ENCODE data around the gene ETFA.

ETFA gene

DNA sequence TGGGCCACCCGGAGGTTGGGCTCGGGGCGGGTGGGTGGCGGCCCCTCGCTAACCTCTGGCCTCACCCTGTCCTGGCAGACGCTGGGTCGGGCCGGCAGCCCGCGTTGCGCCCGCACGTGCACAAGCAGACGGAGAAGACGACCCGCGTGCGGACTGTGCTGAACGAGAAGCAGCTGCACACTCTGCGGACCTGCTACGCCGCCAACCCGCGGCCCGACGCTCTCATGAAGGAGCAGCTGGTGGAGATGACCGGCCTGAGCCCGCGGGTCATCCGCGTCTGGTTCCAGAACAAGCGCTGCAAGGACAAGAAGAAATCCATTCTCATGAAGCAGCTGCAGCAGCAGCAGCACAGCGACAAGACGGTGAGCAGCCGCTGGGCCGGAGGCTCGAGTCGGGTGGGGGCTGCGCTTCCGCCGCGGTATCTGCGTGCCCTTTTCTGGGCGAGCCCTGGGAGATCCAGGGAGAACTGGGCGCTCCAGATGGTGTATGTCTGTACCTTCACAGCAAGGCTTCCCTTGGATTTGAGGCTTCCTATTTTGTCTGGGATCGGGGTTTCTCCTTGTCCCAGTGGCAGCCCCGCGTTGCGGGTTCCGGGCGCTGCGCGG lies 29.0 kb upstream of the ETFA start:
- no peak for DNase-seq (ENCODE audit: low spot score)

DNA sequence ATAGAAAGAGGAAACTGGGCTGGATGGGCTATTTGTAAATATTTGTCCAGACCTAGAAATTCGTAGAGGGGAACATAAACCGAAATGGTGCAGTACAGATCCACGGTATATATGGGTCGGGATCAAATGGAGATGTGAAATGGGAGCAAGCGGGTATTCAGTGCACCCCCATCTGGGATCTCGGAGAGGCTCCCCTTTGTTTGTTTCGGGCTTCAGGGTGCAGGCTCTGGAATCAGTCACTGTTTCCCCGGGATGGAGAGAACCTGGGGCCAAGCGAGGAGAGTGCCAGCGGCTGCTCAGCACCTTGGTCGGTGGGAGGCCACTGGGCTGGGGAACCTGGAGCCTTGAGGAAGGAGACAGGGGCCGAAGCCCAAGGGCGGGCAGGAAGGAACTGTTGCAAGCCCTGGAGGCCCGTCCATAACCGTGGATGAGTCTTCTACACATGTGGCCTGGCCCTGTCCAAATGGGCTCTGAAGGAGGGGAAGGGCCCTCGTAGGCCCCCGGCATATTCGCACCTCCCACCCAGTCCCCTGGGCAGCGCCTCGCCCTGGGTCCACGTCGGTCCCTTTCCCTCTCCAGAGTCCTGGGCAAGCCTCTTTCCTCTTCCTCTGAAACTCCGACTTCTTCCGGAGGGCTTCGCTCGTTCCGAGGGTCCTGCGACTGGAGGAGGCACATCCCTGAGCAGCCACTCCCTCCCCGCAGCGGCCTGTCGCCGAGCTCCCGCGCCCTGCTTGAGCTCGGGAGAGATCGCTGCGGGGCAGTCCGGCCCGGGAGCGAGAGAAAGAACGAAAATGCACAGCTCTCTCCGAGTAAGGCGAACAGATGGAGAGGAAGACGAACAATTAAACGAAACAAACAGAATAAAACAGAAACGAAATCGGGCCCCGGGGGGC lies 28.3 kb upstream of the ETFA start:
- no peak for DNase-seq (ENCODE audit: low spot score)

DNA sequence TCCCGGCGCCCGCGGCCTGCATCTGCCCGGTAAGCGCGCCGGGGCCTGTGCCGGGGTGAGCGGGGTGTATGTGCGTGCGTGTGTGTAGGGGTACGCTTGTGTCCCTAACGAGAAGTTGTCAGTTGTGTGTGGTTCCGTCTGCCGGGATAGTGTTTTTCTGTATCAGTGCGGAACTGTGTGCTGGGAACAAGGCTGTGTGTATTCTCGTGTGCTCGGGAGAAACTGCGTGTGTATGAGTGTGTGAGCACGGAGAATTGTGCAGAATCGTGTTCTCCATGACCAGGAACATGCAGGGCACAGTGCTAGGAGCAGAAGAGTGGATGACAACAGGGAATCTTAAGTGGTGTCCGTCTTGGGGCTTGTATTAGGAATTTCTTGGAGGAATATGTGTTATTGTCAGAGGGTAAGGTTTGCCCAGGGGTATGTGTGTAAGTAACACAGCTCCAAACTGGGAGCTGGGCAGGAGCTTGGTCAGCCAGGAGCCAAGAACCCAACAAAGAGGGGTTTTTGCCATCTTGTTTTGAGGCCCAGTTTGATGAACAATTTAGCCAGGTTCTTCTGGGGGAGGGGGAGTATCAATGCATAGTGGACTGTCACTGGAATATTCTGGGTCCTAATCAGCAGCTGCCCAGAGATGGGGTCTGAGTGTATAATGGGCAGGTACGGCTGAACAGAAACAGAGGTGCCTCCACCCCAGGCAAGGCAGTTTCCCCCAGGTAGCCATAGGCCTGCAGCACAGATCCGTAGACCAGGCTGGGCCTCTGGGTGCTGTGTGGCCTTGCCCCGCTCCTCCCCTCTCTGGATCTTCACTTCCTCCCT lies 27.4 kb upstream of the ETFA start:
- DNase-seq (ENCODE audit: low spot score) = no peak

DNA sequence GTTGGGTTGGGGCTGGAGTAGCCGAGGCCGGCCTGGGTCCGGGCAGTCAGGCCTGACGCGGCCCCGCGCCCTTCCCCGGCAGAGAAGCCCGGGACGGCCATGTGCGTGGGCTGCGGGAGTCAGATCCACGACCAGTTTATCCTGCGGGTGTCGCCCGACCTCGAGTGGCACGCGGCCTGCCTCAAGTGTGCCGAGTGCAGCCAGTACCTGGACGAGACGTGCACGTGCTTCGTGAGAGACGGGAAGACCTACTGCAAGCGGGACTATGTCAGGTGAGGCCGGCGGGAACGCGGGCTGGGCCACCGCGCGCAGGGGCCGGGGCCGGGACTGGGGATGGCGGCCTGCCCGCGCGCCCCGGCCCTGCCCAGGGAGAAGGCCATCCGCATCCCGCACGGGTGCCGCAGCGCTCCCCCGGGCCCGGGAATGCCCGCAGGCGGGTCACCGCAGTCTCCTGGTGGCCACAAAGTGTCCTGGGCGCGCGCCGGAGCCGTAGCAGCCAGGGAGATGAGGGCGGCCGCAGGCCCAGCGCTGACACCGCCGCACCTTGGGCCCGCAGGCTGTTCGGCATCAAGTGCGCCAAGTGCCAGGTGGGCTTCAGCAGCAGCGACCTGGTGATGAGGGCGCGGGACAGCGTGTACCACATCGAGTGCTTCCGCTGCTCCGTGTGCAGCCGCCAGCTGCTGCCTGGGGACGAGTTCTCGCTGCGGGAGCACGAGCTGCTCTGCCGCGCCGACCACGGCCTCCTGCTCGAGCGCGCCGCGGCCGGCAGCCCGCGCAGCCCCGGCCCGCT lies 26.6 kb upstream of the ETFA start:
- no peak for DNase-seq (ENCODE audit: low spot score)

DNA sequence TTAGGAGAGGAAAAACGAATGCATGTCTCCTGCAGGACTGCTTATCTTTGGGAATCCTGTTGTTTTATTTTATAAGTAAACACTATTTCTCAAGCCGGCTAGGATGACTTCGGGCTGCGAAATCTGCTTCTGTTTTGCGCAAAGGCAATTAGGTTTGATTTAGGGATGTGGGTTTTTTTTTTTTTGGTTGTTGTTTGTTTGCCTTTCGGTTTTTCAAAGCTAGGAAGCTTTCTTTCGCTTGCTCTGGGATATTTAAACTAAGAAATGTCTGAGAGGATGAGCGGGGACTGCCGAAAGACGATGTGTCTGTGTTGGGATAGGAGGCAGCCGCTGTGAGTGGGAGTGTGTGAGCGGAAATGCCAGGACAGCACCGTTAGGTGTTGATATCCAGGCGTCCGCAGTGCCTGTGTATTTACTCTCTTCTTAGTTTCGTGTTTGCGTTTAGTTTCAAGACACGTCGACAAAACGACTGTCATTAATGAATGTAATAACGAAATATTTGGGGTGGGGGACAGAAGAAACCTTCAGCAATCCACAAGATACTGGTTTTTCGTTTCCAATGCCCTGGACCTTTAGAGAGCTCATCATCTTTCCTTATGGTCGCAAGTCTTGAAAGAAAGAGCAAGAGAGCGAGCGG lies 25.9 kb upstream of the ETFA start:
- DNase-seq (ENCODE audit: low spot score) = no peak

DNA sequence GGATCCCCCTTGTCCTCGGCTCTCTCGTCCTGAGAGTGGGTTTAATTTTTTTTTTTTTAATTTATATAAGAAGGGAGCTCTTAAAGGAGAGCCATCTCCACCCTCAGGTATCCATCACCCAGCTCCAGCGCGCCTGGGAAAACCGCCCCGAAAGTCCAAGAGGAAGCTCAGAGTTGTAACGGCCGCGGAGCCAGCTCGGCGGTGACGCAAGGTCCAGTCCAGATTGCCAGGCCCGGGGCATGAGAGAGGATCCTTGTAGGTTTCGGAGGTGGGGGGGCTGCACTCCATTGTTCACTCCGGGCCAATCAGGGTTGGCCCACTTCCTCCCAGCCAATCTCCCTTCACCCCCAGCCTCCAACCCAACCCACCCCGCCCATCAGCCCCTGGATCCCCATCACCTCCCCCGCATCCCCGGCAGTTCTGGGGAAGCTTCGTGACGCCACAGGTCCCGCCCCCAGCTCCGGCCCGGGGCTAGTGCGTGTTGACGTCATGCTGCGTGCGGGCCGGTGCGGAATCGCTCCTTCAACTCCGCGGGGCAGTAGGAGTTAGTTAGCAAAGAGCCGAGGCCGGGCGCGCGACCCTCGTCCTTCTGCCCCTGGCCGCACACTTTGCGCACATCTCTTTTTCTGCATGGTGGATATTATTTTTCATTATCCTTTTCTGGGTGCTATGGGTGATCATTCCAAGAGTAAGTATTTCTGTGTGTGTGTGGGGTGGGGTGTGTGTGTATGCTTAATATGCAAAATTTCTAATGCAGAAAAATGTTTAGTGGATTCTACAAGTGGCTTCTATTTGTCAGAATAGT lies 25.2 kb upstream of the ETFA start, which contains the start of gene ISL2:
Gene ISL2, plus strand, starts transcription at position 520 of the 805 bp plus-strand sequence. Its CDS starts 111 bp downstream, at position 631.
- DNase-seq (ENCODE audit: low spot score) = peak; percentile 75

DNA sequence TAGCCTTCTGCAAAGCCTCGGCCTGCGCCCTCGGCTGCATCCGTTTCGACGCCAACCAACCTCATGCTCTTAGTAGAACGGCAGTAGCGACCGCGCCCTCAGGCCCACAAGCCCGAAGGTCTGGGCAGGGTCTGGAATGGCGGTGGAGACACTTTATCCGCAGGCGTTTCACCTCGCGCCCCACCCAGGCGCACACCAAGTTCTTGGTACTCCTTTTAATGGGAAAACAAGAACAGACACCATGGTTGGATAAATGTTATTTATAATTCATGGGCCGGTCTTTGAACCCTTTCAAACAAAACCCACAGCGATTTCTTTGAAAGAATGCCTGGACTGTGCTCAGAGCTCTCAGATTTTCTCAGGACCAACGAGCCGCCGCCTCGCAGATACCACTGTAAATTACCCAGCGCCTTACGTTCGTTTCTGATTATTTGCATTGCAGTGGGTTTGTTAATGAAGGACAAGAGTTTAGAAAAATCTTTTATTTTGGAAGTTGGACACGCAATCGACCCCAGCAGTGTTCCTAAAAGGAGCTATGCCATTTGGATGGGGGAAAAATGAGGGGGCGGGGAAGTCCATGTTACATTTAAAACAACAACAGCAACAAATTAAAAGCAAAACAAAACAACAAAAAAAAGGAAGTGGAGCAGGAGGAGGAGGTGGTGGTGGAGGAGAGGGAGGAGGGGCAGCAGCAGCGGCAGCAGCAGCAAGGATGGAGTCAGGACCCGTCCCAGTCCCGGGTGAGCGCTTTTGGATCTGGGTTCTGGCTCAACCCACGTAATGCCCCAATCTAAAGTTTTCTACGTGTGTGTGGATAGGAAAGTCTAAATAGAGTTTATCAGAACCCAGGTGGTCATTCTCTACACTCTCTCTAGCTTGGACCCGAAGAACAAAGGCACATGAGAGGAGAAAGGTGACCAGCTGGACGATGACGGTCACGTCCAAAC lies 24.3 kb upstream of the ETFA start:
- DNase-seq (ENCODE audit: low spot score) = no peak

DNA sequence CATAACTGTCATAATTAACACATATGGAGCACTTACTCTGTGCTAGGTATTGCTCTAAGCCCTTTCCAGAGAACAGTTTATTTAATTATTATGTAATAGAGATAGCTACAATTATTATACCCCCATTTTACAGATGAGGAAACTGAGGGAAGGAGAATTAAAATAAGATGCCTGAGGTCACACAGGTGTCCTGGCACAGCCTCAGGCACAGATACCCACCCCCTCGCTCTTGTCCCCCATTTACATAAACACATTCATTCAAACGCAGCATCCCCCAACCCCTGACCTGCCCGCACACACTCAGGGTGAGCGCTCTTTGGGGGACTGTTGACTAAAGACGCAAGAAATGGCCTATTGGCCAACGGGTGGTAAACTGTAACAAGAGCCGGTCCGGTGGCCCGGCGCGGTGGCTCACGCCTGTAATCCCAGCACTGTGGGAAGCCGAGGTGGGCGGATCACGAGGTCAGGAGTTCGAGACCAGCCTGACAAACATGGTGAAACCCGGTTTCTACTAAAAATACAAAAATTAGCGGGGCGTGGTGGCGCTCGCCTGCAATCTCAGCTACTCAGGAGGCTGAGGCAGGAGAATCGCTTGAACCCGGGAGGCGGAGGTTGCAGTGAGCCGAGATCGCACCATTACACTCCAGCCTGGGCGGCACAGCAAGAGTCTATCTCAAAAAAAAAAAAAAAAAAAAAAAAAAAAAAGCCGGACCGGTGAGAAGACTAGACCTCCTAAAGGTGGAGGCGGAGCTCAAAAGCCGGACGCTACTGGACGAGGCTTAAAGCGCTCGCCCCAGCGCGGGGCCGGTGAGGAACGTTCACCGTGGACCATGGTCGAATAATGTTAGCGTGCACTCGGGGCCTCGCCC lies 23.4 kb upstream of the ETFA start:
- DNase-seq (ENCODE audit: low spot score) = no peak

DNA sequence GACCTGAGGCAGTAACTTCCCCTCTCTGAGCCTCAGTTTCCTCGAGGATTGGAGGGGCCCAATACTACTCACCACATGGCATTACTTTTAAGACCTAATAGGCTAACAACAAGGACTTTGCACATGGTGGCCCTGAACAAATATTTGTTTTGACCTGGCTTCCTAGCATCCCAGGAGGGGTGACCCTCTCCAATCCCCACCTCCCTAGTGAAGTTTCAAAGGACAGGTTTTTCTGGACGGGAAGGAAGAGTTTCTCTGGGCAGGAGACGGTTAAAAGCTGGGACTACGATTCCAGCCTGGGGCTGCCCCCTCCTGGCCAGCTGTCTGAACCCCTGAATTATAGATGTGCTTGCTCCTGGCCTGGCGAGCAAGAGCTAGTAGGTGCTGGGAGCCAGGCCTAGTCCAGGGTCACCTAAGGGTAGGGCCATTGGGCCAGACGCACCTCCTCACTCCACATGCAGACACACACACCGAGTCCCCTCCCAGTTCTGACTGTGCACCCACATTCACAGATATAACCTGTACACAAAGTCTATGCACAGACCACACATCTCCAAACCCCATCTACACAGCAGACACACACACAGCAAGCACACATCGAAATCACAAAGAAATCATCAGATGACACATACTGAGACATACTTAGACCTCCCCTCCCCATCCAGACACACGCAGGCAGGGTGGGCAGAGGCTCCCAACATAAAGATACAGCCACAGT lies 22.6 kb upstream of the ETFA start:
- no peak for DNase-seq (ENCODE audit: low spot score)

DNA sequence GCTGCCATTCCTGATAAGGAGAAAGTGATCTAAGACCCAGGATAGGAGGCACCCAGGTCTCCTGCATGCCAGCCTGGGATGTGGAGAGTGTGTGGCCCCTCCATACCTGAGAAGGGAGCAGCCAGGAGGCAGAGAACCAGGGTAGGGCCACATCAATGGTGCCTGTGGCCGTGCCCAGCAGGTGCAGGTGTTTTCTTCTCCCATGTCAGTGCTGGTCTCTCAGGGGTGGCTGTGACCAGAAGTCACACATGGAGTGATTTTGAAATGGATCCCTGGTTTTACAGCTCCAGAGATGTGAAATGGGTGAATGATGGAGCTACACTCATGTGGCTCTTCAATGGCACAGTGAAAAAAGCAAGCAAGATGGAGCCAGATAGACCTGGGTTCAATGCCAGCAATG lies 22.0 kb upstream of the ETFA start:
- no peak for DNase-seq (ENCODE audit: low spot score)

DNA sequence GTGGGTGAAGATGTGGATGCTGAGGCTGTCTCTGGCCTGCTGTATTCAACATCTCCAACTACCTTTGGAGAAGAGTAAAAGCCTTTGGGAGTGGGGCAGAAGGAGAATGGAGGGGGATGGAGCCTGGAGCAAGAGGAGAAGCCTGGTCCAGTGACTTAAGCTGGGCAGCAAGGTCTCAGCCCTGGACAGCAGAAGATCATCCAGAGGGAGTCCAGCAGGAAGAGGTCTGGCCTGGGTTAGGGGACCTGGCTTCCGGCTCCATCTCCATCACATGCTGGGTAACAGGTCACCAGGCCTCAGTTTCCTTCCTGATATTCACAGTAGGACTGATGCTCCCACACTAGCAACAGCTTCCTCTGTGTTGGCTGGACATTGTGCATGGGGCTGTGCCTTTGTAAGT lies 21.5 kb upstream of the ETFA start:
- DNase-seq (ENCODE audit: low spot score) = no peak

DNA sequence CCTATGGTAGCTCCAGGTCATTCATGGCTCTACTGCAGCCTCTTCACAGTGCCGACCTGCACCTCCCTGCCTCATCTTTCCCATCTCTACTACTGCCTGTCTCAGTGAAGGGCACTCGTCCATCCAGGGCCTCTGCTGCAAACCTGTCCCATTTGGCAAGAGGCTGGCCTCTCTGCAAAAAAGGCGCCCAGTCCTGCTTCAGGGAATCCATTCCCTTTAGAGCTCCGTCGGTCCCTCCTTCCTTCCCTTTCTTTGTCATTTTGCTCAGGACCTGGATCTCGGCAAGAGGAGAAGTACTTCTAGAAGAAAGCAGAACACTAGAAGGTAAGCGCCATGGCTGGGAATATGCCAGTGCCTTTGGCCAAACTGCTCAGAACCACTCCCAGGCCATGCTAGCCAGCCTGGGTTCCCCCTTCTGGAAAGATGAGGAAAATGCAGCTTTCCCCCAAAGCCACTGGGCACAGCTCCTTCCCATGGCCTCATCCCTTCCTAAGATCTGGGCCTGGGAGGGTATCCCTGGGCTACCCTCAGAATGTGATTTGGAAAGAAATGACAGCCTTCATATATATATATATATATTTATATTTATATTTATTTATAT lies 18.9 kb upstream of the ETFA start:
- no peak for DNase-seq (ENCODE audit: low spot score)

DNA sequence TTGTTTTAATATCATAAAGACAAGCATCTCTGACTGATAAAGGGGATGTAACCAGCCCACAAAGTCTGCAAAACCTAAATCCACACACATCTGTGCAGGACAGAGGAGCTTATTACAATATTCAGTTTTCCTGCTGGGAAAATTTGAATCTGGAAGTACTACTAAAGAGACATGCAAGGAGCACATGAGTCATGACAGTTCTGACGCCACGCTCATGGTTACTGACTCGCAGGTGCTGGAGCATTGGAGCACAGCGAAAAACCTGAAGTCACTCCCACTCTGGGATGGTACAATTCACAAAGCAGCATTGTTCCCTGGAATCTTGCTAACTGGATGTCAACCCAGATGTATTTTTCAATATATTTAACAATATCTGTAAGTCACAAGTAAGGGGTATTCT lies 17.7 kb upstream of the ETFA start:
- DNase-seq (ENCODE audit: low spot score) = no peak

DNA sequence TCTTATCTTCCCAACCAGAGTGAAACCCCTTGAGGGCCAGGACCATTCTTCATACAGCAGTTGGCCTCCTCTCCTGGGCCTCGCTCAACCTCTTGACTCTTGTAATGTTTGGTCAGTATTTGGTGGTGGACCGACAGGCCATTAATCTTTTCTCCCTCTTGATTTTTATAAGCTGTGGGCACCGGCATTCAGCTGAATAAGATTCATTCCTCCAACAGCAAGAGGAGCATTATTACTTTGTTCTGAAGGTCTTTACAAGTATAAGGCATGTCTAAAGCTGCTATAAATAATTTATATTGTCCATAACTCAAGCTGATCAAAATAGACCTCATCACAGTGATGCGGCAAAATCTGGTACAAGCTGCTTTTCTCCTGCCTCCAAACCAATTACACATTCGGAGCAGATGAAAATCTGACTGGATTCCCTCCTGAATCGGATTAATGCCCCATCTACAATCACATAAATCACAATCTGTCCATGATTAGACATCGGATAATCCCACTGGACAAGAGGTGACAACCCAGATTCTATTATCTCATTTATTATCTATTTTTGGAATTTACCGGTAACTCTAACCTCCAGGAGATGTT lies 16.9 kb upstream of the ETFA start:
- DNase-seq (ENCODE audit: low spot score) = no peak

DNA sequence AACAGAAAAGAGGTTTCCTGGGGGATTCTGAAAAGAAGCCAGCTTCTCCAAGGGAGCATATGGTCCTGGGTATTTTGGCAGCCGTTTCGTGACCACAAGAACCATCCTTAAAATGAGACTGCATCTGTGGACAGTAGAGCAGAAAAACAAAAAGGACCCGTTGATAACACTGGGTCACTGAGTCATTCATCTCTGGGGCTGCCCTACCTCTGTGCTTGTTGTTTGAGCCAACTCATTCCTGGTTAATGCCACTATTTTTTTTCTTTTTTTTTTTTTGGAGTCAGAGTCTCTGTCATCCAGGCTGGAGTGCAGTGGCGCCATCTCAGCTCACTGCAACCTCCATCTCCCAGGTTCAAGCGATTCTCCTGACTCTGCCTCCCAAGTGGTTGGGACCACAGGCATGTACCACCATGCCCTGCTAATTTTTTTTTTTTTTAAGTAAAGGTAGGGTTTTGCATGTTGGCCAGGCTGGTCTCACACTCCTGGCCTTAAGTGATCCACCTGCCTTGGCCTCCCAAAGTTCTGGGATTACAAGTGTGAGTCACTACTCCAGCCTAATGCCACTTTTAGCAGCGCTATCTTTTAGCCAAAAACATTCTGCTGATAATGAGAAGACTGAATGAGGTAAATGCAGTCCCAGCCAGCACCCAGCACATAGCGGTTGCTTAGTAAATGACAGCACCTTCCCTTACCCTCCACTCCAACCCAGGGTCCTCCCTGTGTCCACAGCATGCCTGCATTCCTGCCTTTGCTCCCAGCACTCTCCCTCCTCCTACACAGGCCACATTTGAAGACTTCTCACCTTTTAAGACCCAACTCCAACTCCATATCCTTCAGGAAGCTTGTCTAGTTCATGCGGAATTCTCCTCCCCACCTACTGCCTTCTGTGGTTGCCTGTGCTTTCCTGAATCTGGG lies 16.2 kb upstream of the ETFA start:
- DNase-seq (ENCODE audit: low spot score) = no peak

DNA sequence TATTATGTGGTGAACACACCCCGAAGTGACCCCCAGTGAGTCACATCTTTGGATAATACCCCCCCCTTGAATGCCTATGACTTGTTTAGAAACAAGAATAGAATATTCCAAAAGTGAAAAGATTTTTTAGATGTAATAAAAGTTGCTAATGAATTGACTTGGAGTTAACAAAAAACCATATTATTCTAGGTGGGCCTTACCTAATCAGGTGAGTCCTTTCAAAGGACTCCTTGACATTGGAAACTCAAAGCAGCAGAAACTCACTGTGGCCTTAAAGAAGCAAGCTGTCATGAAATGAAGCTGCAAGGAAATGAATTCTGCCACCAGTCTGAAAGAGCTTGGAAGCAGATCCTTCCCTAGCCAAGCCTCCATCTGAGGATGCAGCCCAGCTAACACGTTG lies 14.4 kb upstream of the ETFA start:
- DNase-seq (ENCODE audit: low spot score) = no peak

All from Ammon's horn (tissue), 1 donor.